Neural progenitor cell (in vitro differentiated cells): ENCODE data around the gene TRIM50.
"Not testable (repeated sequence)": the region's sequence is repeated elsewhere in the genome, so short reads cannot be mapped to it uniquely, and the experiment has no call there.

ENCODE experiments used
- EZH2 ChIP-seq: fragments of 200-600 bp; sonication (generic); IDR thresholded peaks from 2 replicates; pipeline ENCODE4 v1.6.1; 2017; ENCODE audit warnings: antibody characterized with exemption, mild to moderate bottlenecking, moderate library complexity
- EZH2phosphoT487 ChIP-seq: fragments of 200-600 bp; sonication (generic); IDR thresholded peaks from 2 replicates; pipeline ENCODE4 v1.6.1; 2017; ENCODE audit warnings: antibody characterized with exemption
- TF ChIP-seq, protein P1 (sequence below): fragments of 200-600 bp; sonication (generic); IDR thresholded peaks from 2 replicates; pipeline ENCODE4 v1.5.1; 2017; ENCODE audit warnings: antibody characterized with exemption, mild to moderate bottlenecking

DNA sequence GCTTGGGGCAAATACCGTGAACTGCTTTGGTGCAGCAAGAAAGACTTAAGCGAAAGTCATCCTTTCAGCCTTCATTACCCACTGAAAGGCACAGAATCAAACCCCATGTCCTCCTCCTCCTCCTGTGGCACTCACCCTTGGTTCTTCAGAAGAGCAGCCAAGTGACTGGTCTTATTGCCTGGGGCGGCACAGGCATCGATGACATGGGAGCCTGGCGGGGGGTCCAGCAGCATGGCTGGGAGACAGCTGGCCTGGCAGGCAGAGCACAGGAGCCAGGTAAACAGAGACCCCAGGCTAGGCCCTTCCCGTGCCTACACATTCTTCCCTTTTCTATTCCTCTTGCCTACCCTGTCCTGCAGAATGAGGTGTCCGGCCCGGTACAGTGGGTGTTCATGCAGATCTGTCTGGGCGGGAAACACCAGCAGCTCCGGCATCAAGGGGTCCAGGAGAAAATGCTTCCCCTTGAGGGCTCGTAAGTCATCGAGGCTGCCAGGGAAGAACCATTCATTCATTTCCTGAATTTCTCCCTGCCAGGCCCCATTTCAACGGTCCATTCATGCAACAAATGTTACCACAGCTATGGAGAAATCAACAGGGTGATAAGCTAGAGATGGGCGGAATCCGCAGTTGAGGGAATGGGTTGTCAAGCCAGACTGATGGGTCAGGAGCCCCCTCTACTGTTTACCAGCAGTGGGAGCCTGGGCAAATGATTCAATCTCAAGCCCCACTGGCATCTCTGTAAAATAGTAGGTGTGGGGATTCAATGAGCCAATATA lies 23.1 kb downstream of the TRIM50 start:
- TF ChIP-seq, protein P1, sequence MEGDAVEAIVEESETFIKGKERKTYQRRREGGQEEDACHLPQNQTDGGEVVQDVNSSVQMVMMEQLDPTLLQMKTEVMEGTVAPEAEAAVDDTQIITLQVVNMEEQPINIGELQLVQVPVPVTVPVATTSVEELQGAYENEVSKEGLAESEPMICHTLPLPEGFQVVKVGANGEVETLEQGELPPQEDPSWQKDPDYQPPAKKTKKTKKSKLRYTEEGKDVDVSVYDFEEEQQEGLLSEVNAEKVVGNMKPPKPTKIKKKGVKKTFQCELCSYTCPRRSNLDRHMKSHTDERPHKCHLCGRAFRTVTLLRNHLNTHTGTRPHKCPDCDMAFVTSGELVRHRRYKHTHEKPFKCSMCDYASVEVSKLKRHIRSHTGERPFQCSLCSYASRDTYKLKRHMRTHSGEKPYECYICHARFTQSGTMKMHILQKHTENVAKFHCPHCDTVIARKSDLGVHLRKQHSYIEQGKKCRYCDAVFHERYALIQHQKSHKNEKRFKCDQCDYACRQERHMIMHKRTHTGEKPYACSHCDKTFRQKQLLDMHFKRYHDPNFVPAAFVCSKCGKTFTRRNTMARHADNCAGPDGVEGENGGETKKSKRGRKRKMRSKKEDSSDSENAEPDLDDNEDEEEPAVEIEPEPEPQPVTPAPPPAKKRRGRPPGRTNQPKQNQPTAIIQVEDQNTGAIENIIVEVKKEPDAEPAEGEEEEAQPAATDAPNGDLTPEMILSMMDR = not testable (repeated sequence)
- not testable (repeated sequence) for TF ChIP-seq EZH2, EZH2phosphoT487
